WTC11 (cell line): Measurements from ENCODE around the gene HOXD12. TPM values are rescaled to one million over a fixed set of nuclear protein-coding genes. Genes with fewer than 3 reads are reported as not detected.
A peak's percentile ranks its signal among the peaks of the same experiment; 100 is the strongest.

Experiments used
- ATAC-seq: fragments of 200-7000 bp; cut with Tn5 transposase; 2 replicates; pipeline ENCODE4 v1.10.0; 2021; ENCODE audit warnings: mild to moderate bottlenecking, moderate library complexity
- CTCF ChIA-PET: fragments of 300-600 bp; sonication (Branson Sonifier 250); formaldehyde crosslinking; loops from one replicate; lab custom pipeline; 2021; ENCODE audit warnings: antibody characterized with exemption; lab: Charles Lee
- POLR2A ChIA-PET: fragments of 350-600 bp; sonication (Branson Sonifier 250); formaldehyde crosslinking; loops from one replicate; lab custom pipeline; 2021; ENCODE audit warnings: antibody characterized with exemption; lab: Charles Lee
- DNase-seq: peaks from one replicate; pipeline ENCODE4 v3.0.0; 2021; ENCODE audit warnings: low spot score
- H3K27ac Mint-ChIP-seq: 2 replicates; pipeline ENCODE4 v1.8.0; 2021; ENCODE audit warnings: mixed read lengths
- H3K27me3 Mint-ChIP-seq: 2 replicates; pipeline ENCODE4 v1.8.0; 2021; ENCODE audit warnings: low read depth, mild to moderate bottlenecking, moderate library complexity, mixed read lengths
- H3K36me3 Mint-ChIP-seq: 2 replicates; pipeline ENCODE4 v1.8.0; 2021; ENCODE audit warnings: mixed read lengths
- H3K4me1 Mint-ChIP-seq: 2 replicates; pipeline ENCODE4 v1.8.0; 2022; ENCODE audit warnings: mixed read lengths
- H3K4me3 Mint-ChIP-seq: 2 replicates; pipeline ENCODE4 v1.8.0; 2021; ENCODE audit warnings: mild to moderate bottlenecking, moderate library complexity, mixed read lengths
- H3K9me3 Mint-ChIP-seq: 2 replicates; pipeline ENCODE4 v1.8.0; 2021; ENCODE audit warnings: mixed read lengths
- ATF6 ChIP-seq: sonication (generic); formaldehyde crosslinking; IDR thresholded peaks from 2 replicates; pipeline ENCODE4 v1.8.1; 2023; ENCODE audit warnings: mild to moderate bottlenecking, missing genetic modification reagents
- CBFB ChIP-seq: sonication (generic); formaldehyde crosslinking; IDR thresholded peaks from 2 replicates; pipeline ENCODE4 v1.8.1; 2022; ENCODE audit warnings: mild to moderate bottlenecking, low read depth, missing genetic modification reagents
- CTCF ChIP-seq: fragments of 200-600 bp; IDR thresholded peaks from 2 replicates; pipeline ENCODE4 v1.8.0; 2022; ENCODE audit warnings: antibody characterized with exemption
- E2F1 ChIP-seq: sonication (generic); formaldehyde crosslinking; IDR thresholded peaks from 2 replicates; pipeline ENCODE4 v1.8.0; 2022; ENCODE audit warnings: mild to moderate bottlenecking, missing genetic modification reagents
- ELF4 ChIP-seq: sonication (generic); formaldehyde crosslinking; IDR thresholded peaks from 2 replicates; pipeline ENCODE4 v1.8.1; 2022; ENCODE audit warnings: low read depth, mild to moderate bottlenecking, moderate library complexity, missing genetic modification reagents
- ESRRA ChIP-seq: sonication (generic); formaldehyde crosslinking; IDR thresholded peaks from 2 replicates; pipeline ENCODE4 v1.8.1; 2022; ENCODE audit warnings: mild to moderate bottlenecking, missing genetic modification reagents, borderline replicate concordance
- FOXK1 ChIP-seq: sonication (generic); formaldehyde crosslinking; IDR thresholded peaks from 2 replicates; pipeline ENCODE4 v1.8.0; 2022; ENCODE audit warnings: mild to moderate bottlenecking, moderate library complexity, missing genetic modification reagents
- HMGXB4 ChIP-seq: sonication (generic); formaldehyde crosslinking; IDR thresholded peaks from 2 replicates; pipeline ENCODE4 v1.8.1; 2023; ENCODE audit warnings: mild to moderate bottlenecking, moderate library complexity, missing genetic modification reagents
- JUN ChIP-seq: sonication (generic); formaldehyde crosslinking; IDR thresholded peaks from 2 replicates; pipeline ENCODE4 v1.8.0; 2023; ENCODE audit warnings: mild to moderate bottlenecking, missing genetic modification reagents
- NFATC4 ChIP-seq: fragments of 250-450 bp; sonication (Bioruptor Pico); IDR thresholded peaks from 2 replicates; pipeline ENCODE4 v1.9.0; 2021; ENCODE audit warnings: mild to moderate bottlenecking
- PRRX2 ChIP-seq: fragments of 250-450 bp; sonication (Bioruptor Pico); IDR thresholded peaks from 2 replicates; pipeline ENCODE4 v1.8.0; 2021; ENCODE audit warnings: mild to moderate bottlenecking
- RELA ChIP-seq: sonication (generic); formaldehyde crosslinking; IDR thresholded peaks from 2 replicates; pipeline ENCODE4 v1.8.1; 2022; ENCODE audit warnings: missing genetic modification reagents, mild to moderate bottlenecking, borderline replicate concordance
- ZBTB21 ChIP-seq: sonication (generic); formaldehyde crosslinking; IDR thresholded peaks from 2 replicates; pipeline ENCODE4 v1.8.1; 2023; ENCODE audit warnings: mild to moderate bottlenecking, missing genetic modification reagents, borderline replicate concordance
- ZMAT4 ChIP-seq: fragments of 250-450 bp; sonication (Bioruptor Pico); IDR thresholded peaks from 2 replicates; pipeline ENCODE4 v1.9.0; 2021; ENCODE audit warnings: mild to moderate bottlenecking
- ZNF138 ChIP-seq: sonication (generic); formaldehyde crosslinking; conservative IDR thresholded peaks from 2 replicates; pipeline ENCODE4 v1.8.1; 2022; ENCODE audit warnings: mild to moderate bottlenecking, moderate library complexity, missing genetic modification reagents
- ZNF281 ChIP-seq: sonication (generic); formaldehyde crosslinking; IDR thresholded peaks from 2 replicates; pipeline ENCODE4 v1.8.0; 2023; ENCODE audit warnings: mild to moderate bottlenecking, missing genetic modification reagents
- total RNA-seq: library from RNA; stranded (reverse); gene quantifications from 3 replicates; pipeline ENCODE4 v1.2.3, GENCODE V29; 2021

Gene HOXD12
- total RNA-seq, 1 experiment from 2014 or later = 0.17 TPM

GRCh38 chr2:176117823-176118371, 18.3 kb downstream of the HOXD12 start:
- H3K27ac Mint-ChIP-seq = no peak overlapping the region
- TF ChIP-seq FOXK1 (CRISPR knock-in tag) (no peak), ZMAT4 (CRISPR knock-in tag) (no peak), E2F1 (CRISPR knock-in tag) (no peak), ZNF138 (CRISPR knock-in tag) (no peak), ESRRA (CRISPR knock-in tag) (no peak), JUN (CRISPR knock-in tag) (no peak), ELF4 (no peak), ATF6 (CRISPR knock-in tag) (no peak), HMGXB4 (no peak)
- TF ChIP-seq, all 79 proteins: peak for 0
- no peak for ATAC-seq
- CTCF ChIA-PET = no interaction called here
- Mint-ChIP-seq H3K4me3 (no peak overlapping the region), H3K4me1 (peaks cover 15% of the 10 kb centered on the region), H3K27me3 (peaks cover 100% of the 10 kb centered on the region), H3K36me3 (0 out of 2 replicates have a peak, but pooled peaks cover 6% of the 10 kb centered on the region), H3K9me3 (peaks cover 4% of the 10 kb centered on the region)
- no peak for DNase-seq
- POLR2A ChIA-PET = no interaction called here

GRCh38 chr2:176118601-176119339, 19.2 kb downstream of the HOXD12 start:
- Mint-ChIP-seq H3K4me1 (peaks cover 17% of the 10 kb centered on the region), H3K27me3 (peaks cover 100% of the 10 kb centered on the region), H3K27ac (no peak overlapping the region), H3K36me3 (0 out of 2 replicates have a peak, but pooled peaks cover 3% of the 10 kb centered on the region), H3K9me3 (peaks cover 4% of the 10 kb centered on the region), H3K4me3 (no peak overlapping the region)
- DNase-seq = peak; percentile 70
- no peak for ATAC-seq
- TF ChIP-seq RELA (CRISPR knock-in tag) = no peak
- TF ChIP-seq CTCF = peak; percentile 55
- CTCF ChIA-PET = no interaction called here
- POLR2A ChIA-PET = no interaction called here

- Mint-ChIP-seq H3K36me3 (peaks cover 5% of the 10 kb centered on the region; the same call in 1 of the 2 replicates), H3K27me3 (peaks cover 100% of the 10 kb centered on the region), H3K4me3 (no peak overlapping the region), H3K4me1 (peaks cover 13% of the 10 kb centered on the region), H3K27ac (no peak overlapping the region), H3K9me3 (peaks cover 4% of the 10 kb centered on the region)
- ChIA-PET CTCF (interaction anchor here (0.9 to 3.3 kb wide), 12 partner anchors 8 to 1028 kb away, joined by 3 to 15 read pairs (median 4); partner anchors contain the start of gene HOXD8), POLR2A (interaction anchor here (0.6 kb wide), 1 partner anchor 75 kb away, joined by 5 read pairs; no protein-coding TSS in a partner anchor)
- no peak for DNase-seq
- no peak for ATAC-seq
- no peak for TF ChIP-seq CBFB (CRISPR knock-in tag)
- no peak for TF ChIP-seq ZBTB21 (CRISPR knock-in tag)
- TF ChIP-seq ZNF281 (CRISPR knock-in tag) = no peak
- no peak for TF ChIP-seq FOXK1 (CRISPR knock-in tag)
- TF ChIP-seq ATF6 (CRISPR knock-in tag) = no peak
- no peak for TF ChIP-seq ELF4
- no peak for TF ChIP-seq NFATC4
- no peak for TF ChIP-seq PRRX2 (CRISPR knock-in tag)
Measured at GRCh38 chr2:176120364-176121189, 21.0 kb downstream of the HOXD12 start.
